Psoas muscle (tissue), 8 donors: Measurements from ENCODE around the gene DHCR24. TPM values are rescaled to one million over a fixed set of nuclear protein-coding genes. Genes with fewer than 3 reads are reported as not detected.

ENCODE experiments used
- ATAC-seq, 4 donors: fragments of 200-7000 bp; cut with Tn5 transposase; one replicate each; pipeline ENCODE4 v1.9.1; 2020; ENCODE audit warnings: moderate library complexity in 3 of 4, mild to moderate bottlenecking in 2 of 4
- DNase-seq, 2 donors: peaks; one replicate each; pipeline ENCODE4 v3.0.0-alpha.2; 2020
- H3K27ac ChIP-seq: fragments of 200-600 bp; one replicate; pipeline ENCODE4 v1.8.0; 2022
- H3K27me3 ChIP-seq, 3 donors: fragments of 200-600 bp in 1 of 3; one replicate each; pipeline versions ENCODE4 v1.6.1 to v1.8.0; 2013 to 2022; ENCODE audit warnings: low read length in 2 of 3, mild to moderate bottlenecking in 2 of 3, moderate library complexity in 1 of 3; ENCODE audit not compliant: insufficient read depth in 3 of 3
- H3K36me3 ChIP-seq, 2 donors: fragments of 200-600 bp in 1 of 2; one replicate each; pipeline versions ENCODE4 v1.6.1 to v1.8.0; 2013 to 2022; ENCODE audit warnings: low read depth in 1 of 2, mild to moderate bottlenecking in 1 of 2, moderate library complexity in 1 of 2; ENCODE audit not compliant: insufficient read depth in 1 of 2
- H3K4me1 ChIP-seq: fragments of 200-600 bp; one replicate; pipeline ENCODE4 v1.8.0; 2022
- H3K4me3 ChIP-seq: fragments of 200-600 bp; one replicate; pipeline ENCODE4 v1.8.0; 2022; ENCODE audit warnings: mild to moderate bottlenecking
- H3K9me3 ChIP-seq: fragments of 200-600 bp; one replicate; pipeline ENCODE4 v1.8.0; 2022
- CTCF ChIP-seq: fragments of 200-600 bp; IDR thresholded peaks from one replicate; pipeline ENCODE4 v1.8.0; 2022; ENCODE audit warnings: antibody characterized with exemption
- WGBS, 3 donors: extraction: QIAGEN DNeasy Blood & Tissue Kit; methylation state at CpG; one replicate each; pipeline versions ENCODE4 v1.1.6 to v1.1.7; 2013; 5-methylcytosine and 5-hydroxymethylcytosine counted together
- intact Hi-C, 2 donors: fragments of 100-400 bp; cut with DNase I; formaldehyde crosslinking; loops; one replicate each; pipeline versions ENCODE4 v1.11.0 to v1.14.2; 2022
- polyA plus RNA-seq, 3 donors: library from polyadenylated mRNA; stranded (reverse); fragments of 200-250 nt; gene quantifications; one replicate each; pipeline ENCODE4 v1.2.3, GENCODE V29; 2013
- total RNA-seq, 4 donors: library from RNA; stranded (reverse); fragmentation: NEBNext Ultra II Directional in 2 of 4; extraction: Animal tissue kit (Norgen Biotek cat#: 25700) in 2 of 4; gene quantifications; one replicate each; pipeline versions ENCODE4 v1.2.1 to v1.2.4, GENCODE V29; 2021 to 2023
- donor health status: healthy with polysubstance abuse.
- donor health status: DM: no; HTN: no; CAD: no; lungs with moderate emphysema.
- donor health status: Bipolar disorder and iron deficiency.
- donor health status: healthy.
- donor health status: DM: yes; HTN: yes; CAD: no.
- donor health status: DM: no; HTN: no; CAD: no.
- donor health status: DM: no; HTN: no; CAD: no.
- donor health status: DM: yes; HTN: yes; CAD: no.

The DHCR24 gene
- total and polyA plus RNA-seq, 7 donors = 8.8 to 215 (median 117) TPM

GRCh38 chr1:54866801-54867716, 19.9 kb downstream of the DHCR24 start:
- H3K36me3 ChIP-seq = peaks cover 0 to 86% of the 10 kb centered on the region in 2 donors

GRCh38 chr1:54865238-54866073, 21.5 kb downstream of the DHCR24 start:
- Histone ChIP-seq H3K27ac (no peak overlapping the region), H3K27me3 (no peaks in the 10 kb centered on the region), H3K4me1 (peaks cover 11% of the 10 kb centered on the region), H3K36me3 (peaks cover 0 to 70% of the 10 kb centered on the region in 2 donors), H3K9me3 (no peaks in the 10 kb centered on the region), H3K4me3 (no peak overlapping the region)
- DNase-seq = peak in 1 of 2 donors; percentile 23
- ATAC-seq = no peak
- no peak for TF ChIP-seq CTCF
- WGBS, 3 donors = 90 to 94% (median 92%) methylated on average over 16 to 17 of the region's 17 CpGs
- intact Hi-C loops = no loop called here

More at GRCh38 chr1:54866801-54867716, 19.9 kb downstream of the DHCR24 start:
- peak in 1 of 2 donors; percentile 25 for DNase-seq
- WGBS, 3 donors = 62 to 73% (median 64%) methylated on average over 4 of the region's 4 CpGs
- Histone ChIP-seq H3K27me3 (no peaks in the 10 kb centered on the region), H3K27ac (no peak overlapping the region), H3K9me3 (no peaks in the 10 kb centered on the region), H3K4me1 (no peaks in the 10 kb centered on the region), H3K4me3 (no peak overlapping the region)
- no peak for TF ChIP-seq CTCF
- no peak for ATAC-seq
- intact Hi-C loops = no loop called here

- no peak overlapping the region for H3K27ac ChIP-seq
- DNase-seq (no peak), ATAC-seq (no peak)
- H3K27me3 ChIP-seq = no peaks in the 10 kb centered on the region
- H3K9me3 ChIP-seq = no peaks in the 10 kb centered on the region
- peaks cover 0 to 62% of the 10 kb centered on the region in 2 donors for H3K36me3 ChIP-seq
- H3K4me1 ChIP-seq = peaks cover 11% of the 10 kb centered on the region
- intact Hi-C loops = no loop called here
- H3K4me3 ChIP-seq = no peak overlapping the region
- no peak for TF ChIP-seq CTCF
- WGBS, 3 donors = 90 to 95% (median 90%) methylated on average over 6 of the region's 6 CpGs
These were observed 22.4 kb downstream of the DHCR24 start for GRCh38 chr1:54864460-54865208.

- DNase-seq (peak in 1 of 2 donors; percentile 24), ATAC-seq (no peak)
- intact Hi-C loops = no loop called here
- peaks cover 14% of the 10 kb centered on the region for H3K4me1 ChIP-seq
- 85 to 94% (median 91%) methylated on average over 3 of the region's 3 CpGs for WGBS, 3 donors
- H3K9me3 ChIP-seq = no peaks in the 10 kb centered on the region
- H3K27me3 ChIP-seq = no peaks in the 10 kb centered on the region
- no peak overlapping the region for H3K4me3 ChIP-seq
- H3K36me3 ChIP-seq = peaks cover 0 to 58% of the 10 kb centered on the region in 2 donors
- TF ChIP-seq CTCF = no peak
- no peak overlapping the region for H3K27ac ChIP-seq
These were observed 23.7 kb downstream of the DHCR24 start for GRCh38 chr1:54863267-54863665.
